GM12874 (cell line): ENCODE data around the gene MEX3D.
A peak's percentile ranks its signal among the peaks of the same experiment; 100 is the strongest.

Experiments used
- CTCF ChIP-seq: IDR thresholded peaks from 2 replicates; pipeline ENCODE4 v1.5.1; 2011; ENCODE audit warnings: low read depth, mild to moderate bottlenecking, control low read depth, low read length, moderate library complexity; ENCODE audit not compliant: insufficient read depth

MEX3D gene

GRCh38 chr19:1592755-1593500 is 24.8 kb upstream of the MEX3D start, which contains the start of gene MBD3:
Gene MBD3, minus strand, starts transcription at chr19:1592865. Its CDS starts 234 bp downstream, at chr19:1592631.
- no peak for TF ChIP-seq CTCF

DNA sequence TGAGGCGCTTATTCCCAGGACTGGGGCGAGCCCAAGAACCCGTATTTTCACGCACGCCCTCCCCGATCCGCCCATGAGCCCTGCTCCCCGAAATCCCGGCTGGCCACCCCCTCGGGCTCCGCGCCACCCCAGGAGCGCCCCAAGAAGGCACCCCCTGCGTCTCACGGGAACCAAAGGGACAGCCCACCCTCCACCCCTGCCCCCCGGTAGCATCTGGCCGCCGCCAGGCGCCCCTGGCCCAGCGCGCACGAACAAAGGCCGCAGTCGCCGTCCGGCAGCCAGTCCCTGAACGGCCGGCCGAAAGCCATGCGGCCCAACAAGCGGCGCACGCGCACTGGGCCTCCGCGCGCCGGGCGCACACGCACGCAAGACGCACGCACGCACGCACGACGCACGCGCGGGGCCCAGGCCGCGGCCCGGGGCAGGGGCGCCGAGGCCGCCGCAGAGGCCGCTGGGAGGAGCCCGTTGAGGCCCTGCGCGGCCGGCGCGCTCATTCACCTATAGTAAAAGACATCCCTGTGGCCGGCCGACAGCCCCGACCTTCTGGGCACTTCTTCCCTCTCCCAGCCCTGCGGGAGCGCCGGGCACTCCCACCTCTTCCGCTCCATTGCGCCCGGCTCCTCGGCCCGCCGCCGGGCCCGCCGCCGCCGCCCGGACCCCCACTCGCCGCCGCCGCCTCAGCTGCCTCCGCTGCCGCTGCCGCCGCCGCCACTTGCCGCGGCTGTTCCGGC is 24.1 kb upstream of the MEX3D start:
- TF ChIP-seq CTCF, result no peak

DNA sequence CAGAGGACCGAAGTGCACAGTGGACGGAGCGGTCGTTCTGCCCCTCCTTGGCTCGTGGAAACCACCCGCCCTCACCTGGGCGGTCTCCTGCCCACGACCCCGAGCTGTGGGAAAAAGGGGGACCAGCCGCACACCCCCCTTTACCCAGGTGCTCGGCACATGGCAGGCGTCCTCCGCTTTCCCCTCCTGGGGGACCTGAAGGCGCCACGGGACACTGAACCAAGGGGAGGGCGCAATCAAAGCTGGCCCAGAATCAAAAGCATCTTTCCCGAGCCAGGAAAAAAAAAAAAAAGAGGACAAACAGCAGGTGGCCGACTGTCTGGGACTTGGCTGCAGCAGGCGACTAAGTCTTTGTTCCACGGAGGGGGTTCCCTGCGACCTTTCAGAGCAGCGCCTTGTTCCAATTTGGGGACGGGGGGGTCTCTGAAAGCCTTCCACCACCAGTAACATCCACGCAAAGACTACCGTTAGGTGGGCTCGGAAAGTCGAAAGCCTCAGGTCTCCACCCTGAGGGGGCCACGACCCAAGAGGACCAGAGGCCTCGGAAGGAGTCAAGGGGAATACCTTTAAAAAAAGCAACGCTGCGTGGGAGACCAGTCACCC is 23.4 kb upstream of the MEX3D start:
- TF ChIP-seq CTCF, result no peak

- TF ChIP-seq CTCF, result peak; percentile 66
These were observed 22.7 kb upstream of the MEX3D start for GRCh38 chr19:1590641-1591397.

- no peak for TF ChIP-seq CTCF
These were observed 19.7 kb upstream of the MEX3D start for GRCh38 chr19:1587872-1588271.

GRCh38 chr19:1585243-1585580 is 17.1 kb upstream of the MEX3D start:
- no peak for TF ChIP-seq CTCF
